ENCODE results near the gene CD8B2.
"Not testable (repeated sequence)": the region's sequence is repeated elsewhere in the genome, so short reads cannot be mapped to it uniquely, and the experiment has no call there.

The CD8B2 gene

DNA sequence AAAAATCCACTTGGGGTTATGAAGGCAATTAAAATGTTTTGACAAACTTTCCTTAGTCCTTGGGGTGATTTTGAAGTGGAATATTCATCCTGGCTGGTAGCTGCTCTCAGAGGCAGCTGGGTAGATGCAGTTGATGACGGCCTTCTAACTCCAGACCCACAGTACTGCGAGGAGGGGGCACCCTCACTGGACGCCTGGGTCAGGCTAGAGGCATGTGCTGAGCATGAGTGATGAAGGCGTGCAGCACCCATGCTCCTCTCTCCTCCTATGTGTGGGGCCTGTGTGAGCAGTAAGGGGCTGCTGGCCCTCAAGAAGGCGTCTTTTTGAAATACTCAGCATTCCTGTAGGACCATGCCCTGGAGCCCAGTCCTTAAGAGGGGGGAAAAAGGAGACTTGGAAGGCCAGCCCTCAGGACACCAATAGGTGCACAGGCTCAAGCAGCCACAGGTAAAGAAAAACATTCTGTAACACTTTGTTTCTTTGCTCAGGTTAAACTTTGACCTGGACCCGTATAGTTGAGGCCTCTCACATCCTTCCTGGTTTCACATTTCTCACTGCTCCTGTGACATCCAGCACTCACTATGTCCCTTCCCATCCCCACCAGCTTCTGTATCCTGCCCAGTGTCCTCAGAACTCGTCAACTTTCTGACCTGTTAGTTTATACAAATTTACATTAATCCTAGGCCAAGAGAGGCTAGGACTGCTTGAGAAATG is 64.4 kb downstream of the CD8B2 start:
- no peak for DNase-seq (ENCODE audit: low read depth)

DNA sequence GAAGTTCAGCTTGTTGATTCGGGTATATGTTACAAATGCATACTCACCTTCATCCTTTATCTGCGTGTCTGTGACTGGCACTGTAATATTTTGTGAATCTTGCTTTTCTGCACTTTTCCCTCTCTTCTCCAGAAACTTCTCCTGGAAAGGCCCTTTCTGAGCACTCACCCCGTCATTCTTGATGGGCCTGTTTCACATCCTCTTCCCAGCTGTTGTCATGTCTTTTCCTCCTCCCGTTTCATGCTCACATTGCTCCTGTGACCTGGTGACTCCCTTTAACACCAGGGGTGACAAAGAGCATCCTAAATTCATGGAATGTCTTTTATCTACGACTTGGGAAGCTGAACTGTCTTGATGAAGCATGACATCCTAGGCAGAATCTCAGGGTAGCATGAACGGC is 65.8 kb downstream of the CD8B2 start:
- DNase-seq (ENCODE audit: low read depth): no peak

DNA sequence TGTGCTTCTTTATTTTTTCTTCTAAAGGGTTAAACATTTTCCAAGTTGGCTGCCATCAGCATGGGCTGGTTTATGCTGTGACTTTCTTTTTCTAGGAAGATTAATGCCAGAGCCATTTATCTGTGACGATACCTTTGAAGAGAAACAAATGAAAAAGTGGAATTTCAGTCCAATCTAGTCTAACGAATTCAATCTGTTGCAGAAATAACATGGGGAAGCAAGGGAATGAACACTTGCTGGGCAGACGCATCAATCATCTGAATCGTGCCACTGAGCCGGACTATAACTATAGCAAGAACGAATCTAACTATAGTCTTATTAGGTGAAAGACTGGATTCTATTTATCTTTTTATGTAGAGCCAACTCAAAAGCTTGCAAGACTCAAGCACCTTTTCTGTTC is 66.2 kb downstream of the CD8B2 start:
- no peak for DNase-seq (ENCODE audit: low read depth)

DNA sequence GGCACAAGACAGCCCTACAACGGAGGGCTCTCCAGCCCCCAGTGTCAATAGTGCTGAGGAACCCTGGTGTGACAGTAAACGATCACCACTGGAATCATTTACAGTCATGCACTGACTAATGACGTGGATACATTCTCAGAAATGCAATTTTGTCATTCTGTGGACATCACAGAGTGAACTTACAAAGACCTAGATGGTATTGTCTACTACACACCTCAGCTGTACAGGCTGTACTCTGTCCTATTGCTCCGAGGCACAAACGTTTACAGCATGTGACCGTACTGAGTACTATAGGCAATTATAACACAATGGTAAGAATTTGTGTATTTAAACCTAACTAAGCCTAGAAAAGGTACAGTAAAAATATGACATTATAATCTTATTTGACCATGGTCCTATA is 67.2 kb downstream of the CD8B2 start:
- no peak for DNase-seq (ENCODE audit: low read depth)

DNA sequence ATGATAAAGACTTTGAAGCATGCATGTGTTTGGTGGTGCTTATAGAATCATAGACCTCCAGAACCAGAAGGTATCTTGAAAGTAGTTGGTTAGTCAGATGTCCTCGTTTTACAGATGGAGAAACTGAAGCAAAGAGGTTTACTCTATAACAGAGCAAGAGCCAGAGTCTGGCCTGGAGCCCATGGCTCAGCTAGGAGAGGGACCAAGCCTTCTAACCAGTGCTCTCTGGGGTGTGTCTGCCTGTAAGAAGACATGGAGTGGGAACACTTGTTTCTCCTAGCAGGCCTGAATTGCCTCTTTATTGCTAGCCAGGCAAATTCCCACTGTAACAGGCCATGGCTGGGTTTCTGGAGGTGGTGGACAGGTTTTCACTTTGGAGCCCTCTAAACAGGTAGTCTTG is 67.9 kb downstream of the CD8B2 start:
- DNase-seq (ENCODE audit: low read depth): no peak

DNA sequence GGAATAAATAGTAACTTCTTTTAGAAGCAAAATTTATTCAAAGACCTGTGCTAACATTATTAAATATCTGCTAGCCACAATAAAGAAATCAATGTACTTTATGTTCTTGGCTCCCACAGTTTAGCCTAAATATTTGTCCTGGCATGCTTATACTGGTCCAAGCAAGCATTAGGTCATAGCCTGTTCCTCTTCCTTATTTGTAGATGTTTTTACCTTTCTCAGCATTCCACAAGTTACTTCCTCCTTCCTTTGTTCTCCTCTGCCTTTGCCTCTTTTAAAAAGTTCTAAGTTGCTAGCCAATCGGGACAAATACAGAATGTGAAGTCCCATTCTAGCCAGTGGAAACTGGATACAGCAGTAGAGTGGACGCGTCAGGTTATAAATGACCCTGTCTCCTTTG is 72.6 kb downstream of the CD8B2 start:
- not testable (repeated sequence) for DNase-seq (ENCODE audit: low read depth)

DNA sequence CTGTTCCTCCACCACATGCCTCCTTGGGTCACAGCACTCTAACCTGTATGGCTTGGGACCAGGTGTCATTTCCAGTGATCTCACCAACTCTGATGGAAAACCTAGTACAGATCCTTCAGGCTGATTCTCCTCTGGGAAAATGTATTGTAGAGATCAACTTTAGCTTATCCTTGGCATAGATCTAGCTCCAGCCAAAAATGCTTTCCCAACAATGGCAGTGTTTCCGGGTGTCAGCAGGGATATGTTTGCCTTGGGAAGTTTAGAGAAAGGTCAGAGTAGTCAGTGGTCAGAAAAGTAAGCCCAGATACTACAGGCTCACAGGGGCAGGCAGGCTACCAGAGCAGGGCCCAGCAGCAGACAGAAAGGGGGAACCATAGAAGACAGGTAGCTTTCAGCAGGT is 73.6 kb downstream of the CD8B2 start:
- no peak for DNase-seq (ENCODE audit: low read depth)

DNA sequence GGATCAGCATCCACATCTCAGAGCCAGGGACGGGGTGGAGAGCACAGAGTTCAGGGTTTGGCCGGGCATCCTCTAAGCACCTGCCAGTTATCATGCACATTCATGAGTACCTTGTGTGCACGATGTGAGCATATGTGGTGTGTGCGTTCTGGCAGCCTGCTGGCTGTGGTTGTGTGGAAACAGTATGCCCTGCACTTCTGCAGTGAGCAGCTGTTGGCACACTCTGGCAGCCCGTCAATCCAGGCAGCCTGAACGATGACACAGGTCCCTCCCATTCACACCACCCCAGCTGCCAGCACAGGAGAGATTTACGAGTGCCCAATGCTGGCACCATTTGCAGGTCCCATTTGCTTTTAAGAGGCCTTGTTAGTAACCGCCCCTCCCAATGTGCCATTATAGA is 74.2 kb downstream of the CD8B2 start:
- DNase-seq (ENCODE audit: low read depth): no peak

DNA sequence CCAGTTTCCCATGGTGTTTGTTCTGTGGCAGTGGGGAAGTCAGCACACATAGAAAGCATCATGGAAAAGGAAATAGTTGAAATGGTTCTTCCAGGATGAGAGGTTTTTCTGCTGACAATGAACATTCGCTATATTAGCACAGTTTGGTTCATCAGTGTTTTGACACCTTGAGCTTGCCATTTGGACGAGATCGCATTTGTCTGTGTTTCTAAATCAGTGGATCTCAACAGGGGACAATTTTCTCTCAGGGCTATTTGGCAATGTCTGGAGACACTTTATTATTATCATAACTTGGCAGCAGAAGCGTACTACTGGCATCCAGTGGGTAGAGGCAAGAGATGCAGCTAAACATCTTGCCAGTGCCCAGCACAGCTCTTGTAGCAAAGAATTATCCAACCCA is 74.6 kb downstream of the CD8B2 start:
- DNase-seq (ENCODE audit: low read depth): no peak

DNA sequence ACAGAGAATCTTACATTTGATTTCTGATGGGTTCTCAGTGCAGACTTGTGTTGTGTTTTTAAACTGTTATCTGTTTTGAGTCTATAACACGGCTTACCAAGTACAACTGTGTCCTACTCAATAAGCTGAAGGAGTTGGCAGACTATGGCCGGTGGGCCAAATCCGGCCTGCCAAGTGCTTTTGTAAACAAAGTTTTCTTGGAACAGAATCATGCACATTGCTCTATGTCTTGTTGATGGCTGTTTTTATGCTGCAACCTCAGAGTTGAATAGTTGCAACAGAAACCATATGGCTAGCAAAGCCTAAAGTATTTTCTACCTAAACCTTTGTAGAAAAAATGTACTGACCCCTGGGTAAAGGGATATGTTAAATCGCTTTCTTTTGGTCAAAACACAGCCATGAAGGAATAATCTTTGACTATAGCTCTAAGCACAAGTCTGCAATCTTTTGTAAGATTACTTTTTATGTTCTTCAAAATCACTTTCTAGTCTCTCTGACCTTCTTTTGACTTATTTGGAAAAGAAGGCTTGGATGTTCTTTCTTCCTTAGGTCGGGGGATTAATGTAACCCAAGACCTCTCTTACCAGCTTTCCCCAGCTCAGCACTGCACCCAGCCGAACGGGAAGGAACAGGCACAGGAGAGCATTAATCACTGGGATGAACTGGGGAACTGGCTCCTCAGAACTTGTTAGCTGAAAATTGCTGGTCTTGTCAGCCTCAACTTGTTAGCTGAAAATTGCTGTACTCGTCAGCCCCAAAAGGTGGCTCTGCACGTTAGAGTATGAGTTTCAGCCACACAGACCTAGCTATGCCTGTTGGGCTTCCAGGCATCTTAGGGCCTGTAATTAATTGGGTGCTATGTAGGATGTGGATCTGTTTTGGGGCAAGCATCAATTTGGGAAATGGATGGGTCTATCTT is 75.4 kb downstream of the CD8B2 start:
- no peak for DNase-seq (ENCODE audit: low read depth)

DNA sequence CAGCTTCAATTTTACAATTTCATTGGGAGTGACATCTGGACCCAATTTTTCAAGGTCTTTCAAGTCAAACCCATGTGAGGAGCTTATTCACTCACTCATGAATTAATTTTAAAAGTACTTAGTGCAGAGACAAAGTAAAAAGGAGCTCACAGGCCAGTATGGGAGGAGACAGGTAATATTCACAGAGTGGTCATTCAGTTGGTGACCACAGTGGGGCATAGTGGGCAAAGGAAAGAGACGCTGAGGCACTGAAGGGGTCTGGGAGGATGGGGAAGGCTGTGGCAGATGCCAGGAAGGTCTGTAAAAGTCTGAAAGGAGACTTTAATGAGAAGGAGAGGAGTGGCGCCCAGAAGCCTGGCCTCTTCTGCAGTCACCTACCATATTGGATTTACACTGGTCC is 76.0 kb downstream of the CD8B2 start:
- DNase-seq (ENCODE audit: low read depth): no peak

DNA sequence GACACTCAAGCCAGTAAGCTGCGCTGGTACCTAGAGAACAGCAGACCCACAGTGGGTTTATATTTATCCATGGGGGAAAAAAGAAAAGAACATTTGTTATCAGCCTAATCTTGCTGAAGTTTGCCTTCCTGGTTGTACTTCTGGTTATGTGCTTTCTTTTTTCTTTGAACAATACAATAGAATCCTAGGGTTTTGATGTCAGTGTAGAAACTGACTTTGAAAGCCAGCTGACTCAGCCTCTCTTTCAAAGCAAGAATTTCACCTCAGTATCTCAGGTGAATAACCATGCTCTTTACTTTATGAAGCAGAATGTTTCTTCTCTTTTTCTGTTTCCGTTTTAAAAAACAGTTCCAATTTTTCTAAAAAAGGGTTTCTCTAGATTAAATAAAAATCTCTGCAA is 78.4 kb downstream of the CD8B2 start:
- no peak for DNase-seq (ENCODE audit: low read depth)

DNA sequence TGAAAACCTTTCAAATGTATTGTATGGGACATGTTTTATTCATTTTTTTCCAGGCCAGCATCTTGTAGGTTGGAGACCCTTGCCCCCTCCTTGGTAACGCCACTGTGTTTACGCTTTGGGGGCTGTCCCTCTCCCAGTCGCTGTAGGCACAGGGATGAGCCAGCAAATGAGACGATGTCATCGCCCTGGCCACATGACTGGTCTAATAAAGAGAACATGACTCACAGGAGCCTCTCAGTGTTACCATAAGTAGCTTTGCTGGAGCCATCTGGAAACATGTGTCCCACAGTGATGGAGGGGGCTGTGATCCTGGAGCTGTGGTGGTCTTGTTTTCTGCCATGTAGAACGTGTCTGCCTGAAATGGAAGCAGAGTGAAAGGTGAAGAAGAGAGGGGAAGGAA is 78.9 kb downstream of the CD8B2 start:
- DNase-seq (ENCODE audit: low read depth): no peak

DNA sequence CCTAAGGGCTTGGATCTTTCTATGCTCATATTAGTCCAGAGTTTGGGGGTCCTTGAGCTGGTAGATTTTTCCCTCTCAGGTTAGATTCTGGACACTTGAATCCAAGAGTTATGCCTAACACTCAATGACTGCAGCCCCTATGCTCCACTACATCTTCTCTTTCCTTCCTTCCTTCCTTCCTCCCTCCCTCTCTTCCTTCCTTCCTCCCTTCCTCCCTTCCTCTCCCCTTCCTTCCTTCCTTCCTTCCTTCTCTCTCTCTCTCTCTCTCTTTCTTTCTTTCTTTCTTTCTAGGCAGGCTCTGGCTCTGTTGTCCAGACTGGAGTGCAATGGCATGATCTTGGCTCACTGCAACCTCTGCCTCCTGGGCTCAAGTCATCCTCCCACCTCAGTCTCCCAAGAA is 79.3 kb downstream of the CD8B2 start:
- not testable (repeated sequence) for DNase-seq (ENCODE audit: low read depth)

DNA sequence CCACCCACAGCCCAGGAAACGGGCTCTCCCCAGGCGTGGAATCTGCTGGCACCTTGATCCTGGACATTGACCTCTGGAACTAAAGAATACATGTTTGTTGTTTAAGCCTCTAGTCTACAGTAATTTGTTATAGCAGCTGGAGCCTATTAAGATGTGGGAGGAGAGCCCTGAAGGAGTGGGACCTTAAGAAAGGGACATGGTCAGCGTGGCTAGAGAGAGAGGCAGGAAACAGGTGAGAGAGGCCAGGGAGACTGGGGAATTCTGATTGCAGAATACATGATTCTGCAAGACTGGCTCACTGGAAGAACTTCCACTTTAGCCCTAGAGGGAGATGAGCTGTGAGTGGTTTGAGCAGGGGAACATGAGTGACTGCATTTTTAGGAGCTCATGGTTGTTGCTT is 83.2 kb downstream of the CD8B2 start:
- DNase-seq (ENCODE audit: low read depth): no peak
